Caco-2 (cell line): ENCODE measurements around the gene HTR3C. TPM values are rescaled to one million over a fixed set of nuclear protein-coding genes. Genes with fewer than 3 reads are reported as not detected.
"Not testable (repeated sequence)": the region's sequence is repeated elsewhere in the genome, so short reads cannot be mapped to it uniquely, and the experiment has no call there.

ENCODE experiments used
- BruUV-seq: library from RNA; stranded (reverse); fragments of 400-500 nt; replicated peaks from 2 replicates; lab custom pipeline; 2021; lab: Mats Ljungman, UMichigan
- CTCF ChIA-PET: fragments of 300-600 bp; sonication (Branson Sonifier 250); formaldehyde crosslinking; loops from one replicate; lab custom pipeline; 2022; ENCODE audit warnings: antibody characterized with exemption; lab: Charles Lee
- POLR2A ChIA-PET: fragments of 300-600 bp; sonication (Branson Sonifier 250); formaldehyde crosslinking; loops from one replicate; lab custom pipeline; 2022; ENCODE audit warnings: antibody characterized with exemption; lab: Charles Lee
- DNase-seq, 2 experiments: peaks; one replicate each; pipeline versions ENCODE4 v3.0.0 to v3.0.0-alpha.2; 2020 to 2022
- H3K27me3 ChIP-seq: replicated peaks from 2 replicates; pipeline ENCODE4 v1.6.0; 2011; ENCODE audit warnings: low read length; ENCODE audit not compliant: control insufficient read depth, insufficient read depth
- H3K36me3 ChIP-seq: 2 replicates; pipeline ENCODE4 v1.5.1; 2011; ENCODE audit warnings: low read length; ENCODE audit not compliant: control insufficient read depth, insufficient read depth
- H3K4me1 ChIP-seq: fragments of 250-450 bp; sonication (Bioruptor Pico); 2 replicates; pipeline ENCODE4 v1.5.1; 2020; ENCODE audit warnings: mild to moderate bottlenecking
- H3K4me3 ChIP-seq: 2 replicates; pipeline ENCODE4 v1.5.1; 2011; ENCODE audit warnings: low read depth, mild to moderate bottlenecking, control low read depth, low read length
- H3K9me3 ChIP-seq: fragments of 250-450 bp; sonication (Bioruptor Pico); 2 replicates; pipeline ENCODE4 v1.5.1; 2020; ENCODE audit warnings: mild to moderate bottlenecking, moderate library complexity
- H3K27ac Mint-ChIP-seq: one replicate; pipeline ENCODE4 v1.8.0; 2022; ENCODE audit warnings: mixed read lengths; ENCODE audit not compliant: unreplicated experiment
- H3K27me3 Mint-ChIP-seq: one replicate; pipeline ENCODE4 v1.8.0; 2022; ENCODE audit warnings: mixed read lengths; ENCODE audit not compliant: insufficient read depth, unreplicated experiment
- H3K36me3 Mint-ChIP-seq: one replicate; pipeline ENCODE4 v1.8.0; 2022; ENCODE audit warnings: mild to moderate bottlenecking, mixed read lengths; ENCODE audit not compliant: insufficient read depth, unreplicated experiment
- H3K4me1 Mint-ChIP-seq: one replicate; pipeline ENCODE4 v1.8.0; 2022; ENCODE audit warnings: low read depth, mixed read lengths; ENCODE audit not compliant: unreplicated experiment
- H3K4me3 Mint-ChIP-seq: one replicate; pipeline ENCODE4 v1.8.0; 2022; ENCODE audit warnings: mild to moderate bottlenecking, moderate library complexity, mixed read lengths; ENCODE audit not compliant: unreplicated experiment
- H3K9me3 Mint-ChIP-seq: one replicate; pipeline ENCODE4 v1.8.0; 2022; ENCODE audit warnings: mixed read lengths; ENCODE audit not compliant: unreplicated experiment
- CTCF ChIP-seq, 2 experiments: fragments of 200-600 bp in 1 of 2; IDR thresholded peaks; 1 replicate in 1 of 2; 2 replicates in 1 of 2; pipeline versions ENCODE4 v1.5.1 to v1.8.0; 2011 to 2022; ENCODE audit warnings: antibody characterized with exemption in 1 of 2, control low read depth in 1 of 2, inconsistent platforms in 1 of 2, low read depth in 1 of 2, low read length in 1 of 2, mild to moderate bottlenecking in 1 of 2, moderate library complexity in 1 of 2; ENCODE audit not compliant: insufficient read depth in 1 of 2, severe bottlenecking in 1 of 2, unreplicated experiment in 1 of 2
- intact Hi-C: fragments of 100-400 bp; cut with micrococcal nuclease; formaldehyde crosslinking; loops from one replicate; pipeline ENCODE4 v1.10.0; 2022; ENCODE audit not compliant: unreplicated experiment
- total RNA-seq: library from RNA; stranded (reverse); gene quantifications from 2 replicates; pipeline ENCODE4 v1.2.3, GENCODE V29; 2022

HTR3C gene
- total RNA-seq, 1 experiment from 2014 or later: not detected

- no peaks in the 10 kb centered on the region for H3K36me3 ChIP-seq
- POLR2A ChIA-PET: no interaction called here
- no peak overlapping the region for H3K27ac Mint-ChIP-seq
- intact Hi-C loops: no loop called here
- no peak overlapping the region for H3K4me3 Mint-ChIP-seq
- no TSS peak for BruUV-seq
- DNase-seq: no peak
- H3K27me3 Mint-ChIP-seq: no peaks in the 10 kb centered on the region
- no peaks in the 10 kb centered on the region for H3K4me1 ChIP-seq
- H3K27me3 ChIP-seq: no peaks in the 10 kb centered on the region
- H3K4me1 Mint-ChIP-seq: no peaks in the 10 kb centered on the region
- no peaks in the 10 kb centered on the region for H3K9me3 Mint-ChIP-seq
- peak in 1 of 2 experiments; percentile 20 for TF ChIP-seq CTCF (IDR thresholded peaks at IDR 0.05; ENCODE audit: insufficient read depth in 1 of 2, low read depth in 1 of 2, low read length in 1 of 2, severe bottlenecking in 1 of 2, unreplicated experiment in 1 of 2)
- H3K9me3 ChIP-seq: no peaks in the 10 kb centered on the region
- peaks cover 6% of the 10 kb centered on the region for H3K36me3 Mint-ChIP-seq
- CTCF ChIA-PET: no interaction called here
- H3K4me3 ChIP-seq: no peak overlapping the region
Observed at GRCh38 chr3:184037816-184038215, 15.0 kb upstream of the HTR3C start.

- H3K4me1 Mint-ChIP-seq, H3K4me3 ChIP-seq, H3K36me3 ChIP-seq, DNase-seq, H3K9me3 Mint-ChIP-seq, H3K4me1 ChIP-seq, intact Hi-C loops, H3K4me3 Mint-ChIP-seq, H3K36me3 Mint-ChIP-seq, CTCF ChIA-PET, H3K9me3 ChIP-seq, BruUV-seq, H3K27me3 ChIP-seq, H3K27ac Mint-ChIP-seq, H3K27me3 Mint-ChIP-seq, POLR2A ChIA-PET: not testable (repeated sequence)
Observed at GRCh38 chr3:184038307-184038706, 14.5 kb upstream of the HTR3C start.

GRCh38 chr3:184039414-184039813, 13.4 kb upstream of the HTR3C start:
- Mint-ChIP-seq H3K4me1 (no peaks in the 10 kb centered on the region), H3K27ac (no peak overlapping the region), H3K9me3 (no peaks in the 10 kb centered on the region), H3K36me3 (peaks cover 6% of the 10 kb centered on the region), H3K4me3 (no peak overlapping the region), H3K27me3 (no peaks in the 10 kb centered on the region)
- BruUV-seq: no TSS peak
- no peak for DNase-seq
- intact Hi-C loops: no loop called here
- POLR2A ChIA-PET: no interaction called here
- H3K9me3 ChIP-seq: no peaks in the 10 kb centered on the region
- no peaks in the 10 kb centered on the region for H3K4me1 ChIP-seq
- no peaks in the 10 kb centered on the region for H3K27me3 ChIP-seq
- no peak overlapping the region for H3K4me3 ChIP-seq
- no peaks in the 10 kb centered on the region for H3K36me3 ChIP-seq
- TF ChIP-seq CTCF (IDR thresholded peaks at IDR 0.05; ENCODE audit: insufficient read depth in 1 of 2, low read depth in 1 of 2, low read length in 1 of 2, severe bottlenecking in 1 of 2, unreplicated experiment in 1 of 2): no peak
- CTCF ChIA-PET: interaction anchor here (1.0 to 1.2 kb wide), 2 partner anchors 95 to 144 kb away, joined by 3 to 5 read pairs; no protein-coding TSS in a partner anchor
